DMS53 treated with DMSO at 0.1 percent for 48 hours (cell line): Measurements from ENCODE around the gene PDF.
A peak's percentile ranks its signal among the peaks of the same experiment; 100 is the strongest.
"Not testable (repeated sequence)": the region's sequence is repeated elsewhere in the genome, so short reads cannot be mapped to it uniquely, and the experiment has no call there.

Experiments
- DNase-seq: peaks from one replicate; lab custom pipeline; 2025; ENCODE audit not compliant: unreplicated experiment; lab: John Stamatoyannopoulos, UW

PDF gene

GRCh38 chr16:69318177-69318910, 12.0 kb downstream of the PDF start:
- peak; percentile 64 for DNase-seq

- no peak for DNase-seq
Observed at GRCh38 chr16:69316595-69317034, 13.8 kb downstream of the PDF start.

DNA sequence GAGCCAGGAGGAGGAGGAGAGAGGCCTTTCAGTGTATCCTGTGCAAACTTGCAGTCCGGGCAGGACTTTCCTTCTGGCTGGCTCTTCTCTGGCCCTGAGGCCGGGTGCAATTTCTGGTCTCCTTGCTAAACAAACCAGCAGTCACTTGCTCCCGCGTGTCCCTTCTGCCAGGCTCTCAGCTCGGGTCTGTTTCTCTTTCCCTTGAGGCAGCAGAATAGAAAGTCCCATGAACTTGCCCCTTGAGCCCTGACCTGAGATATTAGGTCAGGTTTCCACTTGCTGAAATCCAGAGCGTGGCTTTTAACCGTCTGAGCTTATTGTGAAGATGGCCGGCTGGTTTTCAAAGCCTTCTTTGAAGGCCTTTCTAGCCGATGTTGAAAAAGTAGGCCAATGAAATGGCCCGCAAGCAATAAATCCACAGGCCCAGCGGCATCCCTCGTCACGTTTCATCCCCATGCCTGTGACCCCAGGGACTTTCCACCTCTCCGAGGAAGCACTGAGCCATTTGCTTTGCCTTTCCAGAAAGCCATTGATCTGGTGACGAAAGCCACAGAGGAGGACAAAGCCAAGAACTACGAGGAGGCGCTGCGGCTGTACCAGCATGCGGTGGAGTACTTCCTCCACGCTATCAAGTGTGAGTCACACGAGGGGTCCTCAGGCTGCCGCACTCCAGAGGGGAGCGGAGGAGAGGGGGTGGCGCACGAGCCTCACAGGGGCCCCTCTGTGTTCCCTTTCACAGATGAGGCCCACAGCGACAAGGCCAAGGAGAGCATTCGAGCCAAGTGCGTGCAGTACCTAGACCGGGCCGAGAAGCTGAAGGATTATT, 14.7 kb downstream of the PDF start:
- no peak for DNase-seq

- no peak for DNase-seq
Observed at GRCh38 chr16:69314534-69314933, 15.9 kb downstream of the PDF start.

DNA sequence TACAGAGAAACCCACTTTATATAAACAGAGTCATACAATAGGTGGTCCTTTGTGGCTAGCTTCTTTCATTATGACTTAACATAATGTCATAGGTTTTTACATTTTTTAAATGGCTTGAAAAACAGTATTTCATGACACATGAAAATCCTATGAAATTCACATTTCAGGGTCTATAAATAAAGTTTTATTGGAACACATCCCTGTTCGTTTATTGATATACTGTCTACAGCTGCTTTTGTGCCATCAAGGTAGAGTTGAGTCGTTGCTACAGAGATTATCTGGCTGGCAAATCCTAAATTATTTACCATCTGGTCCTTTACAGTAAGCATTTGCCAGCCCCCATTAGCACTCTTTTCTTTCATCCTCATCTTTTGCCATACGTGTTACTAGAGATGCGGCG, 16.9 kb downstream of the PDF start:
- DNase-seq: no peak

- no peak for DNase-seq
Observed at GRCh38 chr16:69311533-69312387, 18.6 kb downstream of the PDF start.

DNA sequence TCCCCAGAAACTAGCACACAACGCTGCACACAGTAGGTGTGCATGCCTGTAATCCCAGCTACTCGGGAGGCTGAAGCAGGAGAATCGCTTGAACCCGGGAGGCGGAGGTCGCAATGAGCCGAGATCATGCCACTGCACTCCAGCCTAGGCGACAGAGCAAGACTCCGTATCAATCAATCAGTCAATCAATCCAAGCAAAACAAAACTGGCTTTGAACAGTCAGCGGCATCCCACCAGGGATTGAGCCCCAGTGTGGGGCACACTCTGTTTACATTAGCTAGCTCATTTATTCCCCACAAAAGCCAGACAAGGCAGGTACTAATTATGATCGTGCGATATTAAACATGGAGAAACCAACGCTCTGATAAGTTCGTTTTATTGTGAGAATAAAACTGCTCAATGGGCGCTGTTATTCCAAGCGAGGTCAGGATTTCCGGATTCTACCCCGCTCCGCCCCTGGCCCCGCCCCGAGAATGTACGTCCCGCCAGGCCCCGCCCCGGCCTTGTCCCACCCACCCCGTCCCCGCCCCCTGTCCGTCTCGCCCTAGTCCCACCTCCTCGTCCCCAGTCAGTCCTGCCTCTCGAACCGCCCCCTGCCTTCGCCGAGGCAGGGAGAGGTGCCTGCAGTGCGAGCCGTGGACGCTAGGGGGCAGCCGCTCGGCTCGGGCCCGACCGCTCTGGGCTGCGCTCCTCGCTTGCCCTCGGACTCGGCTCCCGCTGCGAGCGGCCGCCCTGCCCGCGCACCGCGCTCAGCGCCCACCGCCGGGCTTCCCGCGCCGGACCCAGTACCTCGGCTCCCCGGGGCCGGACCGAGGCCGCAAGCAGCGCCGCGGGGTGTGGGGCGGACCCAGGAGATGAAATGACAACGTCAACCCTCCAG, 19.5 kb downstream of the PDF start, which contains the start of gene VPS4A:
Gene VPS4A (plus strand): TSS at position 698 of the 880 bp plus-strand sequence. CDS start 162 bp downstream, at position 860.
- DNase-seq: peak; percentile 72

DNA sequence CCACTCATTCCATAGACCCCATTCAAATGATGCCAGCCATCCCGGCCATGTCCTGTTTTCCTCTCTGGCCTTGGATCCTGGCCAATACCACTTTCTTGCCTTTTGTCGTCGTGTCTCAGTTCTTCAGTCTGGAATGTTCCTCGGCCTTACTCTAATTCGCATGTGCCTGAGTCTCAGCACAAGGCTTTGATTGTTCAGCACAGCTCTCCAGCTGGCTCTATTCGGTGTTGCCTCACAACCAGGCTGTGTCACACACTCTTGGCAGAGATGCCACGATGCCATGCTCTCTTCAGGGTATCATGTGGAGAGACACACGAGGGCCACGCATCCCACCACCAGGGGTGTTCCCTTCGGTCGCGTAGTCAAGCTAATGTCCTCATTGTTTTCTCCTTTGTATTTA, 21.1 kb downstream of the PDF start:
- DNase-seq: no peak

- no peak for DNase-seq
Observed at GRCh38 chr16:69307856-69308255, 22.5 kb downstream of the PDF start.

DNA sequence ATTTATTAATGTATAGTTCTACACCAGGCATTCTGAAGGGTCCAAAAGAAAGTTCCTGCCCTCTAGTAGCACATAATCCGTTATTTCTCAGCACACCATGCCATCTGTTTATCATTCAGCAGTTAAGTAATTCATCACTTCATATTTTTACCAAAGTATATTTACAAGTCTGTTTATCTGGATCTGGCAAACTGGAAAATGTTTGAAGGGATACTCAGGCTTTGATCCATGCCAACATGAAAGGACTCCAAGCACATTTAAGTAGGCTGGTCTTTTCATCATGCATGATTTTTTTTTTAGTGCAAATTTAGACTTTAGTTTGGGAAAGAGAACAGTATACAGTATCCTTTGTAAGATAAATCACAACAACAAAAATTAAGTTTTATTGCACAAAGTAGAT, 23.3 kb downstream of the PDF start:
- no peak for DNase-seq

- DNase-seq: no peak
Observed at GRCh38 chr16:69306031-69306430, 24.4 kb downstream of the PDF start.

GRCh38 chr16:69302301-69302700, 28.1 kb downstream of the PDF start:
- DNase-seq: no peak

GRCh38 chr16:69301861-69302260, 28.5 kb downstream of the PDF start:
- DNase-seq: no peak

DNA sequence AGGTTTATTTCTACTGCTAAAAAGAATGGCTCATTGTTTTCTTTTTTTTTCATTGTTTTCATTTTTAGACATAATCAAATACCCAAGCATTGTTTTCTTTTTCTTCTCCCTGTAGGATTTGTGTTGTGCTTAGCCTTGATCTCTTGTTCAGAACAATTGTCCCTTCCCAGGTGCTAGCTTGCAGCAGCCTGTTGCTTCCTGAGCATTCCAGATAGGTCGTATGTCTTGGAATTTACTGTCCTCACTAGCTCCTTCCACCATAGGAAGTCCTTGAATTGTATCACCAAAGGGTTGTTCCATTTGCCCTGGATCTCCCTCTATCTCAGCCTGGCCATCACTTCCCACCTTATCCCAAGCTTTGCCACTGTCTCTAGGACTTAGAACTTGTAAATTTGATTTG, 29.2 kb downstream of the PDF start:
- no peak for DNase-seq

DNA sequence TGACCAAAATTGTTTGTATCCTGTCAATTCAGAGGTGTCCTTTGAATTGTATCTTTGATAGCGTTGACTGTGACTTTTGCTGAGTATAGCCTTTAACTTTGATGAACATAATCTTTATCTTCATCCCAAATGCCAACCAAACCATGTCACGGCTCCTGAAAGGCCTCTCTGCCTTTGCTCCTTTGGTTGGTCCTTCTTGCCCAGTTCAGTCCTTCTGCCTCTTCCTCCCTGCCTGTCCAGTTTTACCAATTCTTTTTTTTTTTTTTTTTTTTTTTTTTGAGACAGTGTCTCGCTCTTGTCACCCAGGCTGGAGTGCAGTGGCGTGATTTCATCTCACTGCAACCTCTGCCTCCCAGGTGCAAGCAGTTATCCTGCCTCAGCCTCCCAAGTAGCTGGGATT, 32.1 kb downstream of the PDF start:
- DNase-seq: no peak

DNA sequence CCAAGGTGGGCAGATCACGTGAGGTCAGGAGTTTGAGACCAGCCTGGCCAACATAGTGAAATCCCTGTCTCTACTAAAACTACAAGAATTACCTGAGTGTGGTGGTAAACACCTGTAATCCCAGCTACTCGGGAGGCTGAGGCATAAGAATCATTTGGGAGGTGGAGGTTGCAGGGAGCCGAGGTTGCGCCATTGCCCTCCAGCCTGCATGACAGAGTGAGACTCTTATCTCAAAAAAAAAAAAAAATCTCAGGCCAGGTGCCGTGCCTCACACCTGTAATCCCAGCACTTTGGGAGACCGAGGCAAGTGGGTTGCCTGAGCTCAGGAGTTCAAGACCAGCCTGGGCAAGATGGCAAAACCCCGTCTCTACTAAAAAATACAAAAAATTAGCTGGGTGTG, 33.6 kb downstream of the PDF start:
- not testable (repeated sequence) for DNase-seq

- DNase-seq: no peak
Observed at GRCh38 chr16:69294051-69294450, 36.3 kb downstream of the PDF start.

- no peak for DNase-seq
Observed at GRCh38 chr16:69293401-69293800, 37.0 kb downstream of the PDF start.

GRCh38 chr16:69291657-69292056, 38.7 kb downstream of the PDF start:
- not testable (repeated sequence) for DNase-seq
